HL-60 (cell line): ENCODE results near the gene ARFIP1.
"Not testable (repeated sequence)": the region's sequence is repeated elsewhere in the genome, so short reads cannot be mapped to it uniquely, and the experiment has no call there.

ENCODE experiments used
- DNase-seq, 2 experiments: peaks; one replicate each; pipeline ENCODE4 v3.0.0-alpha.2; 2010 to 2020; ENCODE audit warnings: low read depth in 1 of 2, low spot score in 1 of 2
- H3K27ac ChIP-seq: fragments of 250-450 bp; sonication (Bioruptor Pico); replicated peaks from 2 replicates; pipeline ENCODE4 v1.5.1; 2020; ENCODE audit warnings: mild to moderate bottlenecking, moderate library complexity
- H3K27me3 ChIP-seq: fragments of 250-450 bp; sonication (Bioruptor Pico); 2 replicates; pipeline ENCODE4 v1.5.1; 2021; ENCODE audit warnings: mild to moderate bottlenecking, moderate library complexity; ENCODE audit not compliant: insufficient read depth, poor library complexity, severe bottlenecking
- H3K4me3 ChIP-seq: replicated peaks from 2 replicates; pipeline ENCODE4 v1.5.1; 2011; ENCODE audit warnings: mild to moderate bottlenecking, control low read depth, low read length; ENCODE audit not compliant: insufficient read depth
- CTCF ChIP-seq: IDR thresholded peaks from one replicate; pipeline ENCODE4 v1.5.1; 2011; ENCODE audit warnings: low read length, control low read depth, inconsistent platforms; ENCODE audit not compliant: insufficient read depth
- GABPA ChIP-seq: IDR thresholded peaks from 2 replicates; pipeline ENCODE4 v1.6.1; 2012; ENCODE audit warnings: low read depth
- POLR2AphosphoS5 ChIP-seq: IDR thresholded peaks from 2 replicates; pipeline ENCODE4 v1.6.1; 2012; ENCODE audit warnings: low read depth
- REST ChIP-seq: IDR thresholded peaks from 2 replicates; pipeline ENCODE4 v1.6.1; 2012; ENCODE audit warnings: low read depth; ENCODE audit not compliant: insufficient replicate concordance
- SPI1 ChIP-seq: IDR thresholded peaks from 2 replicates; pipeline ENCODE4 v1.6.1; 2012; ENCODE audit warnings: low read depth, mild to moderate bottlenecking, borderline replicate concordance

Gene ARFIP1

GRCh38 chr4:152836936-152837335, 57.2 kb downstream of the ARFIP1 start:
- TF ChIP-seq CTCF (no peak), SPI1 (no peak), REST (no peak), GABPA (no peak), POLR2AphosphoS5 (no peak)
- Histone ChIP-seq H3K27me3 (no peaks in the 10 kb centered on the region), H3K4me3 (no peak overlapping the region), H3K27ac (no peak overlapping the region)
- no peak for DNase-seq

- not testable (repeated sequence) for H3K4me3 ChIP-seq, DNase-seq, H3K27me3 ChIP-seq, H3K27ac ChIP-seq
Measured at GRCh38 chr4:152839729-152840128, 60.0 kb downstream of the ARFIP1 start.

GRCh38 chr4:152843481-152844090, 63.8 kb downstream of the ARFIP1 start:
- TF ChIP-seq REST (no peak), CTCF (no peak), GABPA (no peak), SPI1 (no peak), POLR2AphosphoS5 (no peak)
- H3K4me3 ChIP-seq, result no peak overlapping the region
- H3K27me3 ChIP-seq, result no peaks in the 10 kb centered on the region
- DNase-seq, result no peak
- no peak overlapping the region for H3K27ac ChIP-seq

GRCh38 chr4:152847376-152847775, 67.6 kb downstream of the ARFIP1 start:
- Histone ChIP-seq H3K4me3 (no peak overlapping the region), H3K27ac (no peak overlapping the region), H3K27me3 (no peaks in the 10 kb centered on the region)
- no peak for DNase-seq
- TF ChIP-seq GABPA, result no peak
- no peak for TF ChIP-seq REST
- TF ChIP-seq POLR2AphosphoS5, result no peak
- TF ChIP-seq CTCF, result no peak
- TF ChIP-seq SPI1, result no peak
